Erythroblast (primary cell): ENCODE data around the gene MICAL1.

Source experiments
- DNase-seq, 2 experiments: peaks; one replicate each; lab custom pipeline; 2025; lab: John Stamatoyannopoulos, UW
- GATA1 ChIP-seq: IDR thresholded peaks from 2 replicates; pipeline ENCODE4 v1.6.1; 2011; ENCODE audit warnings: low read depth, mild to moderate bottlenecking, control low read depth, low read length, moderate library complexity
- POLR2A ChIP-seq: IDR thresholded peaks from 2 replicates; pipeline ENCODE4 v1.6.1; 2011; ENCODE audit warnings: mild to moderate bottlenecking, low read length

MICAL1 gene

GRCh38 chr6:109445382-109445781, 10.2 kb downstream of the MICAL1 start:
- TF ChIP-seq GATA1 = no peak
- TF ChIP-seq POLR2A = no peak
- peak in 1 of 2 experiments; percentile 13 for DNase-seq

GRCh38 chr6:109443425-109443950, 12.1 kb downstream of the MICAL1 start:
- TF ChIP-seq POLR2A (no peak), GATA1 (no peak)
- no peak for DNase-seq

DNA sequence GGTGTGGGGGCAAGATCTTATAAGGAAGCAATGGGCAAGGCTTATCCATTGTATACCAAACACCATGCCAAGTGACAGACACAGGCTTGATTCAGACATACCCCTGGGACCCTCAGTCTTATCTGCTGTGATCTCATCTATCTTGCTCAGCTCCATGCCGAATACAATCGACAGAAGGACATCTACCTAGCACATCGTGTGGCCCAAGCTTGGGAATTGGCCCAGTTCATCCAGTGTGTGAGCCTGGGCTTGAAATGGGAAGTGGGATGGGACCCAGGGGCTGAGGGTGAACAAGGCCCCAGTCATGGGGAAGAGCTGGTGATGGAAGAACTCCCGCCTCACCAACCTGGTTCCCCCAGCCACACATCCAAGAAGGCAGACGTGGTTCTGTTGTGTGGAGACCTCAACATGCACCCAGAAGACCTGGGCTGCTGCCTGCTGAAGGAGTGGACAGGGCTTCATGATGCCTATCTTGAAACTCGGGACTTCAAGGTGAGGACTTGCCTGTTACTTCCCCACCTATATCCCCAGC, 13.1 kb downstream of the MICAL1 start:
- DNase-seq = no peak
- TF ChIP-seq GATA1 (no peak), POLR2A (no peak)

DNA sequence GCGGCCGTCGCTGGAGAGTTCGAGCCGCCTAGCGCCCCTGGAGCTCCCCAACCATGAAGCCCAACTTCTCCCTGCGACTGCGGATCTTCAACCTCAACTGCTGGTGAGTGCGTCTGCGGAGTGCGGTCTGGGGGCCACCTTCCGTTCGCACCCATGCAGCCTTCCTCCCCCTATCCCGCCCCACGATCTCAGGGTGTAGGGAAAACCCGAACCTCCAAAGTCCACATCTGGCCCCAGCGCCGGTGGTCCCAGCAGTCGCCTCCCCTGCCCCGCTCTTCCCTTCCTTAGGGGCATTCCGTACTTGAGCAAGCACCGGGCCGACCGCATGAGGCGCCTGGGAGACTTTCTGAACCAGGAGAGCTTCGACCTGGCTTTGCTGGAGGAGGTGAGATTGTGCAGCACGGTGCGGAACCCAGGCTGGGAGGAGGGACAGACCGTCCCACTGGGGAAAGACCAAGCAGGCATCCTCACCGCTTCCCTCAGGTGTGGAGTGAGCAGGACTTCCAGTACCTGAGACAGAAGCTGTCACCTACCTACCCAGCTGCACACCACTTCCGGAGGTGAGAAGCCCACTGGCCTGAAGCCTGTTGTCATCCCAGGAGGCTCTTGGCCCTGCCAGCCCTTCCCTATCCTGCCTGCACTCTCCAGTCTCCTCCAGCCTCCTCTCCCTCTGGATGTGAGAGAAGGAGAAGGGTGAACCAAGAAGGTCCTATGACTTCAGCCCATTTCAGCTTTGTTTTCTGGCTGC, 14.3 kb downstream of the MICAL1 start:
- no peak for TF ChIP-seq POLR2A
- DNase-seq = peak; percentile 69 to 70

GRCh38 chr6:109440331-109441068, 15.1 kb downstream of the MICAL1 start, which contains the start of the genes PPIL6 and SMPD2:
Gene PPIL6, minus strand, starts transcription at chr6:109440628. Its CDS starts 38 bp downstream, at chr6:109440590.
Gene SMPD2, plus strand, starts transcription at chr6:109440724. Its CDS starts 398 bp downstream, at chr6:109441122.
- TF ChIP-seq POLR2A = peak; percentile 64
- no peak for TF ChIP-seq GATA1
- peak; percentile 89 to 93 for DNase-seq

DNA sequence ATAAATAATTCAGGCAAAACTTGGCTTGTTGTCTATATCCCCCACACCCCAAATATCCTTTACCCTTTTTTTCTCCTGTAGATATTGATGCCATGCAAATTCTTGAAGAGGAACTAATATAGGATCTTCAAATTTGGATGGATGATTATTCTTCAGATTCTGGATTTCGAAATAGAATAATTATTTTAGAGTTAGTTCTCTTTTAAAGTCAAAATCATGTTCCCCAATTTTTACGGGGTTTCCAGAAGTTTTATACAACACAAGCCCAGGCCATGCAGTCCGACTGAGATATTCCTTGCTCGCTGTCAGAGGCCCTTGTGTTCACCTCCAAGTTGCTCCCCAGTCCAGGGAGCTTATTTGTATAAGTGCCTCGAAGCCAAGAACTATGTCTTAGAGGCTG, 19.5 kb downstream of the MICAL1 start:
- no peak for DNase-seq

DNA sequence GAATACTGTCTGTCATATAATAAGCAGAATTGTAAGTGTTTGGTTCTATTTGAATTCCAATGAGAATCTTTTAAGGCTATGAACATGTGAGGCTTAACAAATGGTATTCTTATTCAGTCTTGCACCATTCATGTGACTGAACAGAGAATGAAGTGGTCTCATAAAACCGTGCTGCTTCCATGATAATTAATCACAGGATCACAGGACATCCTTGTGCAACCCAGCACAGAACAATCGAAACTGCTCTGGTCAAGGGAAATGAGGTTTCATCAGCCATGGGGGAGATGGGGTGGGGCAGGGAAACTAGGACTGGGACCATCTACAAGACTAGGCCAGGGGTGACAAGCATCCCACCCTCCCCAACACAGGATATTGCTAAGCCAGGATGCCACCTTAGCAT, 21.1 kb downstream of the MICAL1 start:
- DNase-seq = no peak
- TF ChIP-seq GATA1 (no peak), POLR2A (no peak)

More for the DNA sequence above, 19.5 kb downstream of the MICAL1 start:
- no peak for TF ChIP-seq POLR2A
- no peak for TF ChIP-seq GATA1

GRCh38 chr6:109429496-109429895, 26.1 kb downstream of the MICAL1 start:
- DNase-seq = no peak
- TF ChIP-seq POLR2A = no peak
- no peak for TF ChIP-seq GATA1

GRCh38 chr6:109428889-109429477, 26.6 kb downstream of the MICAL1 start:
- TF ChIP-seq GATA1 = no peak
- no peak for DNase-seq

GRCh38 chr6:109424946-109425345, 30.6 kb downstream of the MICAL1 start:
- no peak for DNase-seq

GRCh38 chr6:109421184-109421583, 34.4 kb downstream of the MICAL1 start:
- no peak for DNase-seq
- TF ChIP-seq POLR2A (no peak), GATA1 (no peak)

More at GRCh38 chr6:109424946-109425345, 30.6 kb downstream of the MICAL1 start:
- TF ChIP-seq POLR2A = no peak

- TF ChIP-seq GATA1 (no peak), POLR2A (no peak)
- DNase-seq = no peak
These were observed 34.8 kb downstream of the MICAL1 start for GRCh38 chr6:109420751-109421150.

DNA sequence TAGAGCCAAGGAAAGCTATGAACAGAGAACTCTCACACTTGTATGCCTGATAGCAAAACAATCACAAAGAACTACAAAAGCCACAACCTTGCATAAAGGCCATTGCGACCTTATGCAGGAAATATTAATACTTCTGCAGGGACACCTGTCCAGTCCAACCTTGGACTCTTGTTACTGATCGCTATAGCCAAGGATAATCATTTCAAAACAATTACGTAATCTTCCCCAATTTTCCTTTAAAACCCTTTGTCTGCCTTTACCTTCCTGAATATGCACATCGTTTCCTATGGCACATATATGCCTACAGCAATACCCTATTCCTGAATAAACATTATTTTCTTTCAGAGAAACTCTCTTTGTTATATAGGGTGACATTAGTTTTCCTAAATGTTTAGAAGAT, 37.9 kb downstream of the MICAL1 start:
- TF ChIP-seq GATA1 = no peak
- no peak for TF ChIP-seq POLR2A
- DNase-seq = no peak
